Measurements from ENCODE around the gene VCAM1. TPM values are rescaled to one million over a fixed set of nuclear protein-coding genes. Genes with fewer than 3 reads are reported as not detected.

Gene VCAM1
- total RNA-seq, 1 experiment from 2014 or later = not detected

- TF ChIP-seq GABPB1 (CRISPR knock-in tag; IDR thresholded peaks at IDR 0.05) (no peak), KAT7 (CRISPR knock-in tag; IDR thresholded peaks at IDR 0.05; ENCODE audit: borderline replicate concordance) (no peak), RORB (CRISPR knock-in tag; IDR thresholded peaks at IDR 0.05) (no peak), MLX (CRISPR knock-in tag; IDR thresholded peaks at IDR 0.05) (no peak), CREB1 (CRISPR knock-in tag; IDR thresholded peaks at IDR 0.05) (no peak), ZNF219 (CRISPR knock-in tag; IDR thresholded peaks at IDR 0.05; ENCODE audit: borderline replicate concordance) (no peak), TEAD4 (CRISPR knock-in tag; IDR thresholded peaks at IDR 0.05) (no peak), ZNF532 (CRISPR knock-in tag; IDR thresholded peaks at IDR 0.05; ENCODE audit: borderline replicate concordance) (no peak), ZNF121 (CRISPR knock-in tag; IDR thresholded peaks at IDR 0.05) (no peak), ZNF263 (CRISPR knock-in tag; IDR thresholded peaks at IDR 0.05; ENCODE audit: low read depth) (no peak), ZNF423 (CRISPR knock-in tag; IDR thresholded peaks at IDR 0.05) (no peak)
- TF ChIP-seq, protein P1, sequence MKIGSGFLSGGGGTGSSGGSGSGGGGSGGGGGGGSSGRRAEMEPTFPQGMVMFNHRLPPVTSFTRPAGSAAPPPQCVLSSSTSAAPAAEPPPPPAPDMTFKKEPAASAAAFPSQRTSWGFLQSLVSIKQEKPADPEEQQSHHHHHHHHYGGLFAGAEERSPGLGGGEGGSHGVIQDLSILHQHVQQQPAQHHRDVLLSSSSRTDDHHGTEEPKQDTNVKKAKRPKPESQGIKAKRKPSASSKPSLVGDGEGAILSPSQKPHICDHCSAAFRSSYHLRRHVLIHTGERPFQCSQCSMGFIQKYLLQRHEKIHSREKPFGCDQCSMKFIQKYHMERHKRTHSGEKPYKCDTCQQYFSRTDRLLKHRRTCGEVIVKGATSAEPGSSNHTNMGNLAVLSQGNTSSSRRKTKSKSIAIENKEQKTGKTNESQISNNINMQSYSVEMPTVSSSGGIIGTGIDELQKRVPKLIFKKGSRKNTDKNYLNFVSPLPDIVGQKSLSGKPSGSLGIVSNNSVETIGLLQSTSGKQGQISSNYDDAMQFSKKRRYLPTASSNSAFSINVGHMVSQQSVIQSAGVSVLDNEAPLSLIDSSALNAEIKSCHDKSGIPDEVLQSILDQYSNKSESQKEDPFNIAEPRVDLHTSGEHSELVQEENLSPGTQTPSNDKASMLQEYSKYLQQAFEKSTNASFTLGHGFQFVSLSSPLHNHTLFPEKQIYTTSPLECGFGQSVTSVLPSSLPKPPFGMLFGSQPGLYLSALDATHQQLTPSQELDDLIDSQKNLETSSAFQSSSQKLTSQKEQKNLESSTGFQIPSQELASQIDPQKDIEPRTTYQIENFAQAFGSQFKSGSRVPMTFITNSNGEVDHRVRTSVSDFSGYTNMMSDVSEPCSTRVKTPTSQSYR (CRISPR knock-in tag; IDR thresholded peaks at IDR 0.05) = no peak
- TF ChIP-seq, protein P2, sequence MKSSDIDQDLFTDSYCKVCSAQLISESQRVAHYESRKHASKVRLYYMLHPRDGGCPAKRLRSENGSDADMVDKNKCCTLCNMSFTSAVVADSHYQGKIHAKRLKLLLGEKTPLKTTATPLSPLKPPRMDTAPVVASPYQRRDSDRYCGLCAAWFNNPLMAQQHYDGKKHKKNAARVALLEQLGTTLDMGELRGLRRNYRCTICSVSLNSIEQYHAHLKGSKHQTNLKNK (CRISPR knock-in tag; IDR thresholded peaks at IDR 0.05) = no peak
Observed at GRCh38 chr1:100769906-100770646, 50.5 kb downstream of the VCAM1 start (continued).

GRCh38 chr1:100773444-100773843 is 53.9 kb downstream of the VCAM1 start:
- Mint-ChIP-seq H3K27me3 (ENCODE audit: low read depth) (no peaks in the 10 kb centered on the region), H3K4me1 (no peaks in the 10 kb centered on the region), H3K27ac (no peak overlapping the region), H3K9me3 (no peaks in the 10 kb centered on the region), H3K4me3 (no peak overlapping the region), H3K36me3 (no peaks in the 10 kb centered on the region)
- no peak for DNase-seq (ENCODE audit: low spot score)
- ATAC-seq = no peak
- POLR2A ChIA-PET = interaction anchor here (0.7 kb wide), 1 partner anchor 90 kb away, joined by 3 read pairs; no protein-coding TSS in a partner anchor
- CTCF ChIA-PET = no interaction called here
- no peak for TF ChIP-seq ZNF423 (CRISPR knock-in tag; IDR thresholded peaks at IDR 0.05)
- no peak for TF ChIP-seq ZBTB21 (CRISPR knock-in tag; IDR thresholded peaks at IDR 0.05; ENCODE audit: borderline replicate concordance)
- no peak for TF ChIP-seq ZNF671 (CRISPR knock-in tag; IDR thresholded peaks at IDR 0.05)
- TF ChIP-seq, protein P1 (CRISPR knock-in tag; IDR thresholded peaks at IDR 0.05) = no peak
- TF ChIP-seq, protein P3, sequence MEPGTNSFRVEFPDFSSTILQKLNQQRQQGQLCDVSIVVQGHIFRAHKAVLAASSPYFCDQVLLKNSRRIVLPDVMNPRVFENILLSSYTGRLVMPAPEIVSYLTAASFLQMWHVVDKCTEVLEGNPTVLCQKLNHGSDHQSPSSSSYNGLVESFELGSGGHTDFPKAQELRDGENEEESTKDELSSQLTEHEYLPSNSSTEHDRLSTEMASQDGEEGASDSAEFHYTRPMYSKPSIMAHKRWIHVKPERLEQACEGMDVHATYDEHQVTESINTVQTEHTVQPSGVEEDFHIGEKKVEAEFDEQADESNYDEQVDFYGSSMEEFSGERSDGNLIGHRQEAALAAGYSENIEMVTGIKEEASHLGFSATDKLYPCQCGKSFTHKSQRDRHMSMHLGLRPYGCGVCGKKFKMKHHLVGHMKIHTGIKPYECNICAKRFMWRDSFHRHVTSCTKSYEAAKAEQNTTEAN (CRISPR knock-in tag; IDR thresholded peaks at IDR 0.05) = no peak
- no peak for TF ChIP-seq ZNF416 (CRISPR knock-in tag; IDR thresholded peaks at IDR 0.05)
- TF ChIP-seq OVOL2 (CRISPR knock-in tag; IDR thresholded peaks at IDR 0.05; ENCODE audit: borderline replicate concordance) = no peak
- TF ChIP-seq, protein P4, sequence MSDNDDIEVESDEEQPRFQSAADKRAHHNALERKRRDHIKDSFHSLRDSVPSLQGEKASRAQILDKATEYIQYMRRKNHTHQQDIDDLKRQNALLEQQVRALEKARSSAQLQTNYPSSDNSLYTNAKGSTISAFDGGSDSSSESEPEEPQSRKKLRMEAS (CRISPR knock-in tag; IDR thresholded peaks at IDR 0.05) = no peak
- TF ChIP-seq PREB (CRISPR knock-in tag; IDR thresholded peaks at IDR 0.05; ENCODE audit: borderline replicate concordance) = no peak
- TF ChIP-seq NR3C1 (CRISPR knock-in tag; conservative IDR thresholded peaks at IDR 0.05; ENCODE audit: low read depth) = no peak
- no peak for TF ChIP-seq FOXJ3 (CRISPR knock-in tag; IDR thresholded peaks at IDR 0.05; ENCODE audit: borderline replicate concordance)
- no peak for TF ChIP-seq NFYB (CRISPR knock-in tag; conservative IDR thresholded peaks at IDR 0.05; ENCODE audit: low read depth)
